ENCODE results near the gene SRPK3.

- TF ChIP-seq FOS (IDR thresholded peaks at IDR 0.05; ENCODE audit: borderline replicate concordance, insufficient read depth, low read length) (no peak), POLR2A (IDR thresholded peaks at IDR 0.05; ENCODE audit: low read depth, low read length) (no peak), CTCF (IDR thresholded peaks at IDR 0.05; ENCODE audit: extremely low read depth in 1 of 2, insufficient read depth in 1 of 2, low read depth in 1 of 2, low read length in 2 of 2) (no peak), POLR2AphosphoS5 (IDR thresholded peaks at IDR 0.05; ENCODE audit: insufficient read depth, low read depth, low read length) (no peak), MYC (IDR thresholded peaks at IDR 0.05; ENCODE audit: low read depth, low read length) (no peak), MAX (IDR thresholded peaks at IDR 0.05; ENCODE audit: insufficient read depth, insufficient read length) (no peak), JUN (IDR thresholded peaks at IDR 0.05; ENCODE audit: borderline replicate concordance, insufficient read depth, insufficient read length, low read depth) (no peak), EZH2 (IDR thresholded peaks at IDR 0.05; ENCODE audit: borderline replicate concordance, low read depth, low read length, severe bottlenecking) (no peak)
These were observed 2.7 kb downstream of the SRPK3 start for GRCh38 chrX:153783378-153784013.

All from endothelial cell of umbilical vein (primary cell).